ENCODE measurements around the gene SLC7A14. TPM values are rescaled to one million over a fixed set of nuclear protein-coding genes. Genes with fewer than 3 reads are reported as not detected.
A peak's percentile ranks its signal among the peaks of the same experiment; 100 is the strongest.

SLC7A14 gene
- 3.3 and 13.5 TPM in 2 replicates for total RNA-seq (ENCODE audit: low replicate concordance)
- long read RNA-seq, full-length matches to known transcripts: 6 of 9 reads
- long read RNA-seq, partial matches to known transcripts: 0 of 9 reads
- long read RNA-seq, other reads (novel, unspliced or antisense): 3 of 9 reads

DNA sequence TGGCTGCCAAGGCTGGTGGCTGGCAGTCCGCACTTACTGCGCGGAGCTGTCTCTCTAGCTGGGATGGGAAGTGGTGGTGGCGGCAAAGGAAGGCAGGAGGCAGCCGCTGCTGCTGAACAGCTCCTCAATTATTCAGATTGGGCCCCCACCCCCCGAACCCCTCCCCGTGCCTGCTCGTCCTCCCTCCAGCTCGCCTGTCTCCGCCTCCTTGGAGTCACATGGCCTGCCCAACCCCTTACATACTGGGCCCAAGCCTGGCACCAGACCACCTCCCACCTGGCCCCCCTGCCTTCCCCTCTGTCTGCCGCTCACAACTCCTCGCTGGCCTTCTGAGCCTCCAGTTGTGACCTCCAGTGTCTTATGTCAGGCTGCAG, at the start of gene SLC7A14:
Gene SLC7A14, minus strand, starts transcription at position 139 of the 374 bp plus-strand sequence. CDS start 59,139 bp downstream, outside the sequence.
- Mint-ChIP-seq H3K4me3 (peak within 1 kb of the TSS; percentile 84), H3K27ac (no peak within 1 kb of the TSS), H3K4me1 (ENCODE audit: unreplicated experiment) (no peaks in the 10 kb centered on the region), H3K9me3 (no peaks in the 10 kb centered on the region), H3K27me3 (peaks cover 62% of the 10 kb centered on the region), H3K36me3 (no peaks in the 10 kb centered on the region)
- no peak for TF ChIP-seq CTCF (conservative IDR thresholded peaks at IDR 0.05)
- no peak for DNase-seq (ENCODE audit: extremely low spot score, unreplicated experiment)

GRCh38 chr3:170635385-170635735, 49.5 kb upstream of the SLC7A14 start:
- Mint-ChIP-seq H3K4me1 (ENCODE audit: unreplicated experiment) (peaks cover 32% of the 10 kb centered on the region), H3K4me3 (no peak overlapping the region), H3K27ac (no peak overlapping the region), H3K27me3 (no peaks in the 10 kb centered on the region), H3K9me3 (no peaks in the 10 kb centered on the region), H3K36me3 (no peaks in the 10 kb centered on the region)
- TF ChIP-seq CTCF (conservative IDR thresholded peaks at IDR 0.05): no peak
- DNase-seq (ENCODE audit: extremely low spot score, unreplicated experiment): no peak

GRCh38 chr3:170634663-170635384, 48.9 kb upstream of the SLC7A14 start:
- H3K27me3 Mint-ChIP-seq: no peaks in the 10 kb centered on the region
- peaks cover 32% of the 10 kb centered on the region for H3K4me1 Mint-ChIP-seq (ENCODE audit: unreplicated experiment)
- no peak overlapping the region for H3K27ac Mint-ChIP-seq
- H3K4me3 Mint-ChIP-seq: no peak overlapping the region
- H3K36me3 Mint-ChIP-seq: no peaks in the 10 kb centered on the region
- DNase-seq (ENCODE audit: extremely low spot score, unreplicated experiment): no peak
- no peaks in the 10 kb centered on the region for H3K9me3 Mint-ChIP-seq
- no peak for TF ChIP-seq CTCF (conservative IDR thresholded peaks at IDR 0.05)

DNA sequence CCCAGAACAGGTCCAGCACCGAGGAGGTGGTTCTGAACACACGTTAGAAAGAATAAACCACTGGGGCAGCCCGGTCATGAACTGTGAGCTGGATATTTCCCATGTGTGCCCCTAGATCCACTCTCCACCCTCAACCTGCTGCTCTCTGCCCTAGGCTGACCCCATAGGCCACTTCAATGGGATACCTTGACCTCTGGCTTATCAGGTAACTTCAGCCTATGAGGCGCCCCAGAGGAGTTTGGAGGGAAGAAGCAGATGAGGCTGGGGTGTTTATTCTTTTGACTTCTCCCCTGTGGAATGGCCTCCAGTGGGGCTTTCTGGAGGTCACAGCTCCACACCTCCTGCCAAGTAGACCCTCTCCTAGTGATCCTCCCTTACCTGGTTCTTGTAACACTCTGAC, 47.7 kb upstream of the SLC7A14 start:
- Mint-ChIP-seq H3K9me3 (no peaks in the 10 kb centered on the region), H3K4me3 (no peak overlapping the region), H3K4me1 (ENCODE audit: unreplicated experiment) (peaks cover 32% of the 10 kb centered on the region), H3K27me3 (no peaks in the 10 kb centered on the region), H3K36me3 (no peaks in the 10 kb centered on the region), H3K27ac (no peak overlapping the region)
- DNase-seq (ENCODE audit: extremely low spot score, unreplicated experiment): no peak
- no peak for TF ChIP-seq CTCF (conservative IDR thresholded peaks at IDR 0.05)

- DNase-seq (ENCODE audit: extremely low spot score, unreplicated experiment): no peak
- H3K36me3 Mint-ChIP-seq: no peaks in the 10 kb centered on the region
- no peak overlapping the region for H3K4me3 Mint-ChIP-seq
- H3K4me1 Mint-ChIP-seq (ENCODE audit: unreplicated experiment): peaks cover 32% of the 10 kb centered on the region
- H3K27me3 Mint-ChIP-seq: no peaks in the 10 kb centered on the region
- no peak overlapping the region for H3K27ac Mint-ChIP-seq
- TF ChIP-seq CTCF (conservative IDR thresholded peaks at IDR 0.05): no peak
- no peaks in the 10 kb centered on the region for H3K9me3 Mint-ChIP-seq
Measured at GRCh38 chr3:170632780-170633179, 46.9 kb upstream of the SLC7A14 start.

Measured in type B pancreatic cell (in vitro differentiated cells).